ENCODE measurements around the gene PLCB1. TPM values are rescaled to one million over a fixed set of nuclear protein-coding genes. Genes with fewer than 3 reads are reported as not detected.

The PLCB1 gene
- polyA plus RNA-seq, 1 experiment, result 13.5 TPM

DNA sequence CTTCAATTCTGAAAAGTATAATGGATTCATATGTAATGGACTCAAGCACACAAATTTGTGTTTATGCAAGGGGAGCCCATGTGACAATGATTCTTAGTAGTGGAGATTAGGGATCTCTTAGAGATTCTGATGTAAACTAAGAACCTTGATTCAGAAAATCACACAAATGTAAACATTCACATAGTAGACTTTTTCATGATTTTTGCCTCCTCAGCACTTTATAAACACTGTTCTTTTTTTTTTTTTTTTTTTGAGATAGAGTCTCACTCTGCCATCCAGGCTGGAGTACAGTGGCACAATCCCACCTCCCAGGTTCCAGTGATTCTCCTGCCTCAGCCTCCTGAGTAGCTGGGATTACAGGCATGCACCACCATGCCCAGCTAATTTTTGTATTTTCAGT, 766.8 kb downstream of the PLCB1 start:
- ChIA-PET CTCF (no interaction called here), POLR2A (no interaction called here)
- H3K27me3 ChIP-seq (ENCODE audit: control insufficient read depth, insufficient read depth, low read length), result no peaks in the 10 kb centered on the region
- DNase-seq (ENCODE audit: low read depth), result no peak
- H3K36me3 ChIP-seq (ENCODE audit: control insufficient read depth, insufficient read depth, low read length), result no peaks in the 10 kb centered on the region
- no peak overlapping the region for H3K4me3 ChIP-seq (ENCODE audit: low read depth, low read length)
- TF ChIP-seq CTCF (IDR thresholded peaks at IDR 0.05; ENCODE audit: insufficient read depth, low read depth, low read length), result no peak

DNA sequence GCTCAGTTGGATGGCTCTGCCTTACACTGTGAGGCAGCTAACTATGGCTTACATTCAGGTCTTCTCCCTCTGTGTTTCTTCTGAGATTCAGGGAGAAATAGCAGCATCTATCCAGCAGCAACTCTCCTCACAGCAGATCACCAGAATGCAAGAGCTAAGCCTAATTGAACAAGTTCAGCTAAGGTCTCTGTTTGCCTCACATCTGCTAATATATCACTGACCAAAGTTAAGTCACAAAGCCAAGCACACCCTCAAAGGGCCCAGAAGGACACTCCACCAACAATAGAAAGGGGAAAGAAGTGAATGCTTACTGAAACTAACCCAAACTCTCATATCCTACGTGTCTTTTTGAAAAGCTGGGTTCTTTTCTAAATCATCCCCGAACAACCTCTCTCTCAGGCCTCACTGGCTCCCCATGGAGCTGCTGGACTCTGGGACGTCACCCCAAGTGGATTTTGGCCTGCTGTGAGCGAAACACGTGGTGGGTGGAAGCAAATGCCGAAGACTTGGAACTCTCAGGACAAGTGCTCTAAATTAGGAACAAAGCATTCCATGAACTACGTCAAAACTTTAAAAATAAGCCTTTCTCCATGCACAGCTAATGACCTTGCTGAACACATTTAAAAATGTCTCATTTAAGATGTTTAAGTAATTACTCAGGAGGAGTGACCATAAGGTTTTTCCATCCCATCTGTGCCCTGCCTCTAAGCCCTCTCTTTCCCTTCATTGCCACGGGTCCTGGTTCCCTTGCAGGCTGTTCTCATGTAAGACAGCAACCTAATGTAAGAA, 769.4 kb downstream of the PLCB1 start:
- peak; percentile 21 for DNase-seq (ENCODE audit: low read depth)
- no peak for TF ChIP-seq CTCF (IDR thresholded peaks at IDR 0.05; ENCODE audit: insufficient read depth, low read depth, low read length)
- ChIA-PET POLR2A (no interaction called here), CTCF (interaction anchor here (0.9 to 1.9 kb wide), 3 partner anchors 12 to 47 kb away, joined by 3 to 6 read pairs (median 3); no protein-coding TSS in a partner anchor)
- no peak overlapping the region for H3K4me3 ChIP-seq (ENCODE audit: low read depth, low read length)
- no peaks in the 10 kb centered on the region for H3K27me3 ChIP-seq (ENCODE audit: control insufficient read depth, insufficient read depth, low read length)
- H3K36me3 ChIP-seq (ENCODE audit: control insufficient read depth, insufficient read depth, low read length), result no peaks in the 10 kb centered on the region

DNA sequence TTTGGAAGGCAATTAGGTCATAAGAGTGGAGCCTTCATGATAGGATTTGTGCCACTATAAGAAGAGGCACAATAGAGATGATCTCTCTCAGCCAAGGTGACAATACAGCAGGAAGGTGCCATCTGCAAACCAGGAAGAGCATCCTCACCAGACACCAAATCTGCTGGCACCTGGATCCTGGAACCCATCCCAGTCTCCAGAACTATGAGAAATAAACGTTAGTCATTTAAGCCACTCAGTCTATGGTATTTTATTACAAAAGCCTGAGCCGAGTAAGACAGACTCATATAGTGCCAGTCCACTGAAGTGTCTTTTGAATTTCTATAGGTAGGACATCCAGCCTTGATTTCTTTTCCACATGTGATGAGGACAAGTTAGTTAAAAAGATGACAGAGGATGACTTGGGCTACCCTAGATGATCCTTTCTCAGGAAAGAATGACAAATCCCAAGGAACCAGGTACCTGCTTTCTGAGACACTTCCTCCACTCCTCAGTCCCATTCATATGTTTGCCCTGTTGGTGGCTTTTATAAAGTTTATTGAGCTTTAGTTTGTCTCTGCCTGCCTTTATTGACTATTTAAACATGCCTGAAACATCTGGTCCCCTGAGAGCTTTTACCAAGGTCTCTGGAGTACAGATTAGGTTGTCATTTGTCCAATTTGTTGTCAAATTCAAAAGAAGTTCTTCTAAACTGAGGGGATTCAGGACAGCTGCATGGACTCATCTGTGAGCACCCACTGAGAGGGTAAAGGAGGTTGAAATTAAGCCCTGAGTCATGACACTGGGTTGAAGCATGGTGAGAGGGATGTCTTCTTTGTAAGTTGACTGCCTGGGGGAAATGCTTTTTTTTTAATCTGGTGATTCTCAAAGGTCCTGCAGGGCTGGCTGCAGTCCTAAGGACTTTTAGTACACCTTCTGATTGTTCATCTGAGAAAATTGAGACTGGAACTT, 771.9 kb downstream of the PLCB1 start:
- CTCF ChIA-PET, result interaction anchor here (0.9 kb wide), 1 partner anchor 51 kb away, joined by 3 read pairs; no protein-coding TSS in a partner anchor
- Histone ChIP-seq H3K4me3 (ENCODE audit: low read depth, low read length) (no peak overlapping the region), H3K27me3 (ENCODE audit: control insufficient read depth, insufficient read depth, low read length) (no peaks in the 10 kb centered on the region), H3K36me3 (ENCODE audit: control insufficient read depth, insufficient read depth, low read length) (no peaks in the 10 kb centered on the region)
- no peak for DNase-seq (ENCODE audit: low read depth)
- POLR2A ChIA-PET, result no interaction called here
- TF ChIP-seq CTCF (IDR thresholded peaks at IDR 0.05; ENCODE audit: insufficient read depth, low read depth, low read length), result no peak

GRCh38 chr20:8909596-8909995, 777.5 kb downstream of the PLCB1 start:
- no peak overlapping the region for H3K4me3 ChIP-seq (ENCODE audit: low read depth, low read length)
- ChIA-PET POLR2A (no interaction called here), CTCF (interaction anchor here (0.7 to 1.8 kb wide), 4 partner anchors 15 to 85 kb away, joined by 3 to 9 read pairs (median 4); no protein-coding TSS in a partner anchor)
- no peaks in the 10 kb centered on the region for H3K36me3 ChIP-seq (ENCODE audit: control insufficient read depth, insufficient read depth, low read length)
- no peak for DNase-seq (ENCODE audit: low read depth)
- no peak for TF ChIP-seq CTCF (IDR thresholded peaks at IDR 0.05; ENCODE audit: insufficient read depth, low read depth, low read length)
- H3K27me3 ChIP-seq (ENCODE audit: control insufficient read depth, insufficient read depth, low read length), result no peaks in the 10 kb centered on the region

DNA sequence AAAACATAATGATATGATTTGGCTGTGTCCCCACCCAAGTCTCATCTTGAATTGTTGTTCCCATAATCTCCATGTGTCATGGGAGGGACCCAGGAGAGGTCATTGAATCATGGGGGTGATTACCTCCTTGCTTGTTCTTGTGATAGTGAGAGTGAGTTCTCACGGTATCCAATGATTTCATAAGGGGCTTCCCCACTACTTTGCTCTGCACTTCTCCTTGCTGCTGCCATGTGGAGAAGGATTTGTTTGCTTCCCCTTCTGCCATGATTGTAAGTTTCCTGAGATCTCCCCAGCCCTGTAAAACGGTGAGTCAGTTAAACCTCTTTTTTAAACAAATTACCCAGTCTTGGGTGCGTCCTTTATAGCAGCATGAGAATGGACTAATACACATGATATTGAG, 780.0 kb downstream of the PLCB1 start:
- no peak for TF ChIP-seq CTCF (IDR thresholded peaks at IDR 0.05; ENCODE audit: insufficient read depth, low read depth, low read length)
- ChIA-PET POLR2A (no interaction called here), CTCF (no interaction called here)

More for the DNA sequence above, 780.0 kb downstream of the PLCB1 start:
- H3K36me3 ChIP-seq (ENCODE audit: control insufficient read depth, insufficient read depth, low read length), result no peaks in the 10 kb centered on the region
- H3K4me3 ChIP-seq (ENCODE audit: low read depth, low read length), result no peak overlapping the region
- DNase-seq (ENCODE audit: low read depth), result no peak
- no peaks in the 10 kb centered on the region for H3K27me3 ChIP-seq (ENCODE audit: control insufficient read depth, insufficient read depth, low read length)

Data from BJ (cell line).